GM23248 (cell line): ENCODE data around the gene SEPHS1.

Source experiments
- EZH2 ChIP-seq: fragments of 200-600 bp; sonication (generic); IDR thresholded peaks from 2 replicates; pipeline ENCODE4 v1.6.1; 2018; ENCODE audit warnings: antibody characterized with exemption, mild to moderate bottlenecking; ENCODE audit not compliant: insufficient read depth, poor library complexity, severe bottlenecking
- EZH2phosphoT487 ChIP-seq: fragments of 200-600 bp; sonication (generic); IDR thresholded peaks from 2 replicates; pipeline ENCODE4 v1.6.1; 2018; ENCODE audit warnings: antibody characterized with exemption, moderate library complexity, mild to moderate bottlenecking, low read depth; ENCODE audit not compliant: insufficient read depth

DNA sequence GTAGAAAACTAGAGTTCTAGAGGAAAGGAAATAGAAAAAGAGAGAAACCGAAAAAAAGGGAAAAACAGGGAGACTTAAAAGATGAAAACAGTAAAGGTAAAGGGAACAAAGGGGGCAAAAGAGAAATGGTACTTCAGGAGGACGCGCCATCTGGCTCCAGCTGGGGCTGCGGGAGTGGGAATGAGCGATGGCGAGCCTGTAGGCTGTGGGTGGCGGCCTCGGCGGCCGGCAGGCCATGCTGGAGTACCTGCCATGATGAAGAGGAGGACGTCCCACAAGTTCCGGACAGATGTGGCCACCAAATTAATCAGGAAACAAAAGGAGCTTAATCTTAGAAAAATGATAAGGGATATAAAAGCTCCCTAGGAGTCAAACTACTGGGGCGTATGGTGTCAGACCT is 26.5 kb downstream of the SEPHS1 start:
- TF ChIP-seq EZH2 (no peak), EZH2phosphoT487 (no peak)
